ENCODE results near the gene DCN.

- TF ChIP-seq CTCF (IDR thresholded peaks at IDR 0.05) (no peak), POLR2A (IDR thresholded peaks at IDR 0.05) (no peak), POLR2AphosphoS5 (IDR thresholded peaks at IDR 0.05; ENCODE audit: insufficient read depth in 1 of 2, low read depth in 1 of 2) (peak in 1 of 2 donors; percentile 9)
These were observed at the start of gene DCN for GRCh38 chr12:91182636-91183455.

Data from vagina (tissue), 2 donors.